ENCODE data around the gene SLC35F1. TPM values are rescaled to one million over a fixed set of nuclear protein-coding genes. Genes with fewer than 3 reads are reported as not detected.

Gene SLC35F1
- total RNA-seq, 1 donor from 2014 or later: 24.3 TPM

DNA sequence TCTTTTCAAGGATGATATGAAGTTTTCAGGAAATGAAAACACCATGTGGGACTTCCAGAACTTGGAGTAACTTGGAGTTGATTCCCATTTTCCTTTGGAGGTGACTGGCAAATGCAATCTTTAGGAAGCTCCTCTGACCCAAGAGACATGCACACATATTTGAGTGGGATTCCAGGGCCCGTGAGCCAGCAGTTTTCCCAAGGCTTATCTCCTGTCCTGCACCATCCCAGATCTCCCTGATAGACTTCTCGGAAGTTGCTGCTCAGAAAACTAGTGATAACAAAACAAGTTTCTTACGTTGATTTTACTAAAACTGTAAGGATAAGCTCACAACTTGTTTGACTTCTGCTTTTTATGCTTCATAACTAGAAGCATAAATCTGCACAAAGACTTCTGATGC lies 25.6 kb downstream of the SLC35F1 start:
- no peak for DNase-seq (ENCODE audit: low spot score)
- no peak overlapping the region for H3K4me3 ChIP-seq
- H4K20me1 ChIP-seq (ENCODE audit: low read depth): no peaks in the 10 kb centered on the region
- no peak overlapping the region for H3K4me3 Mint-ChIP-seq
- no peaks in the 10 kb centered on the region for H3K79me2 ChIP-seq (ENCODE audit: low read depth)
- no peaks in the 10 kb centered on the region for H3K36me3 ChIP-seq
- H3F3A ChIP-seq (ENCODE audit: low read depth): no peaks in the 10 kb centered on the region
- H3K4me2 ChIP-seq: no peak overlapping the region
- H3K27me3 ChIP-seq: no peaks in the 10 kb centered on the region
- H3K4me1 Mint-ChIP-seq: peaks cover 17% of the 10 kb centered on the region
- H3K9me3 ChIP-seq (ENCODE audit: low read depth): no peaks in the 10 kb centered on the region
- peaks cover 12% of the 10 kb centered on the region for H3K4me1 ChIP-seq
- H3K9ac ChIP-seq: no peak overlapping the region
- no peak overlapping the region for H3K27ac Mint-ChIP-seq
- TF ChIP-seq, protein P1, sequence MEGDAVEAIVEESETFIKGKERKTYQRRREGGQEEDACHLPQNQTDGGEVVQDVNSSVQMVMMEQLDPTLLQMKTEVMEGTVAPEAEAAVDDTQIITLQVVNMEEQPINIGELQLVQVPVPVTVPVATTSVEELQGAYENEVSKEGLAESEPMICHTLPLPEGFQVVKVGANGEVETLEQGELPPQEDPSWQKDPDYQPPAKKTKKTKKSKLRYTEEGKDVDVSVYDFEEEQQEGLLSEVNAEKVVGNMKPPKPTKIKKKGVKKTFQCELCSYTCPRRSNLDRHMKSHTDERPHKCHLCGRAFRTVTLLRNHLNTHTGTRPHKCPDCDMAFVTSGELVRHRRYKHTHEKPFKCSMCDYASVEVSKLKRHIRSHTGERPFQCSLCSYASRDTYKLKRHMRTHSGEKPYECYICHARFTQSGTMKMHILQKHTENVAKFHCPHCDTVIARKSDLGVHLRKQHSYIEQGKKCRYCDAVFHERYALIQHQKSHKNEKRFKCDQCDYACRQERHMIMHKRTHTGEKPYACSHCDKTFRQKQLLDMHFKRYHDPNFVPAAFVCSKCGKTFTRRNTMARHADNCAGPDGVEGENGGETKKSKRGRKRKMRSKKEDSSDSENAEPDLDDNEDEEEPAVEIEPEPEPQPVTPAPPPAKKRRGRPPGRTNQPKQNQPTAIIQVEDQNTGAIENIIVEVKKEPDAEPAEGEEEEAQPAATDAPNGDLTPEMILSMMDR (IDR thresholded peaks at IDR 0.05): no peak
- TF ChIP-seq EZH2 (IDR thresholded peaks at IDR 0.05) (no peak), EZH2phosphoT487 (IDR thresholded peaks at IDR 0.05) (no peak)
- no peak overlapping the region for H2AFZ ChIP-seq (replicated peaks)
- H3K27me3 Mint-ChIP-seq (ENCODE audit: insufficient read depth, low read depth): no peaks in the 10 kb centered on the region
- H3K27ac ChIP-seq: no peak overlapping the region
- H3K36me3 Mint-ChIP-seq: peaks cover 37% of the 10 kb centered on the region
- H3K9me3 Mint-ChIP-seq: peaks cover 30% of the 10 kb centered on the region

DNA sequence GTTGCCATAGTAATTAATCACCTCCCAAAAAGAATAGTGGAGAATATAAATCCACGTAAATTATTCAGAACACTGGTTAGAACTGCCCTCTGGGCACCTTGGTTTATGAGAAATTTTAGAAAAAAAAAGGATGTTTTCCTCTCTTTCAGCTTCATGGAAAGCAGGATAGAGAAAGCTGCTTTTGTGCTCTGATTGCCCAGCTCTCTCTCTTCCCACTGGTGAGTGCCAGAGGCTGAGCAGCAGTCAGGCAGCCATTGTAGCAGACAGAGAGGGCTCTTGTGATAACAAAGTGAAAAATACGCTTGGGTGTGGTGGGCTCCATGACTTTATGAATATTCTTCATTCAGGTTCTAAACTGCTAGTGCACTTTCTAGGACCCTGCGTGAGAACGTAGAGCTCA lies 26.4 kb downstream of the SLC35F1 start:
- TF ChIP-seq EZH2phosphoT487 (IDR thresholded peaks at IDR 0.05) (no peak), EZH2 (IDR thresholded peaks at IDR 0.05) (no peak)
- no peaks in the 10 kb centered on the region for H4K20me1 ChIP-seq (ENCODE audit: low read depth)
- no peaks in the 10 kb centered on the region for H3F3A ChIP-seq (ENCODE audit: low read depth)
- H3K9ac ChIP-seq: no peak overlapping the region
- DNase-seq (ENCODE audit: low spot score): no peak
- no peaks in the 10 kb centered on the region for H3K27me3 ChIP-seq
- H3K4me1 ChIP-seq: peaks cover 16% of the 10 kb centered on the region
- no peaks in the 10 kb centered on the region for H3K9me3 ChIP-seq (ENCODE audit: low read depth)
- H3K27ac Mint-ChIP-seq: peak overlapping the region; percentile 89
- no peak overlapping the region for H2AFZ ChIP-seq (replicated peaks)
- H3K9me3 Mint-ChIP-seq: peaks cover 26% of the 10 kb centered on the region
- peaks cover 2% of the 10 kb centered on the region for H3K27me3 Mint-ChIP-seq (ENCODE audit: insufficient read depth, low read depth)
- H3K4me1 Mint-ChIP-seq: peaks cover 20% of the 10 kb centered on the region
- H3K79me2 ChIP-seq (ENCODE audit: low read depth): no peaks in the 10 kb centered on the region
- H3K27ac ChIP-seq: no peak overlapping the region
- H3K4me3 Mint-ChIP-seq: peak overlapping the region; percentile 36
- H3K4me2 ChIP-seq: no peak overlapping the region
- H3K4me3 ChIP-seq: no peak overlapping the region
- peaks cover 34% of the 10 kb centered on the region for H3K36me3 Mint-ChIP-seq
- no peaks in the 10 kb centered on the region for H3K36me3 ChIP-seq

DNA sequence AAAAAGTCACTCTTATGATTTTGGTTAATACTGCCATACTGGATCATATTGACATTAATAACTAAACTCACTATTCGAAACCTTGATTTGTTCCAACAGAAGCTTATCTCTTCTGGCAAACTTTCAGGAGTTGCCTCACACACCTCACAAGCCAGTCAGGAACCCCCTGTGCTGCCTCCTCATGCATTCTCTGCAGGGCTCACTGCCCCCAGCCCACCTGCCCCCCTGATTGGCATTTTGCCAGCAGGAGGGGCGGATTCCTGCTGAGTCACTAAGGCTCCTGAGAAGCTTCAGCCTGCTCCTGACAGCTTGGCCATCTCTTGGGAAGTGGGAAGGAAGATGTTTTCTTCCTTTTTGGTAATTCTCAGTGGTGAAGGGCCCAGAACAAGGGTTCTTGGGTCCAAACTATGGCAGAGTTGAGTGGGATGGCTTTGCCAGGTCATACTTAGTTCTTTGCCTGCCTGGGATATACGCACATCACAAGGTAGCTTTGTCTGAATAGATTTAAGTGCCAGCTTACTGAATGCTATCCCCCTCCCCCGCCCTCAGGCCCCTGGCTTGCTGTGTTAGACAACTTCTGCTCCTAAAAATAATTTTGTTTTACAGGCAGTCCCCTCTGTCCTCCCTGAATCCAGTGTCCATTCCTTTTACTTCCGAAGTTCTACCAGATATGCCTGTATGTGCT lies 31.4 kb downstream of the SLC35F1 start:
- H2AFZ ChIP-seq (replicated peaks): no peak overlapping the region
- H3F3A ChIP-seq (ENCODE audit: low read depth): no peaks in the 10 kb centered on the region
- no peak overlapping the region for H3K4me3 ChIP-seq
- no peak for DNase-seq (ENCODE audit: low spot score)
- Mint-ChIP-seq H3K36me3 (peaks cover 36% of the 10 kb centered on the region), H3K27ac (no peak overlapping the region), H3K9me3 (peaks cover 21% of the 10 kb centered on the region), H3K27me3 (ENCODE audit: insufficient read depth, low read depth) (peaks cover 2% of the 10 kb centered on the region), H3K4me3 (no peak overlapping the region), H3K4me1 (peaks cover 13% of the 10 kb centered on the region)
- no peak overlapping the region for H3K27ac ChIP-seq
- no peaks in the 10 kb centered on the region for H4K20me1 ChIP-seq (ENCODE audit: low read depth)
- H3K9ac ChIP-seq: no peak overlapping the region
- H3K9me3 ChIP-seq (ENCODE audit: low read depth): no peaks in the 10 kb centered on the region
- peaks cover 16% of the 10 kb centered on the region for H3K4me1 ChIP-seq
- no peaks in the 10 kb centered on the region for H3K27me3 ChIP-seq
- H3K36me3 ChIP-seq: no peaks in the 10 kb centered on the region
- H3K4me2 ChIP-seq: peak overlapping the region; percentile 39
- TF ChIP-seq, protein P1 (IDR thresholded peaks at IDR 0.05): no peak
- TF ChIP-seq EZH2 (IDR thresholded peaks at IDR 0.05) (no peak), EZH2phosphoT487 (IDR thresholded peaks at IDR 0.05) (no peak)
- H3K79me2 ChIP-seq (ENCODE audit: low read depth): no peaks in the 10 kb centered on the region

DNA sequence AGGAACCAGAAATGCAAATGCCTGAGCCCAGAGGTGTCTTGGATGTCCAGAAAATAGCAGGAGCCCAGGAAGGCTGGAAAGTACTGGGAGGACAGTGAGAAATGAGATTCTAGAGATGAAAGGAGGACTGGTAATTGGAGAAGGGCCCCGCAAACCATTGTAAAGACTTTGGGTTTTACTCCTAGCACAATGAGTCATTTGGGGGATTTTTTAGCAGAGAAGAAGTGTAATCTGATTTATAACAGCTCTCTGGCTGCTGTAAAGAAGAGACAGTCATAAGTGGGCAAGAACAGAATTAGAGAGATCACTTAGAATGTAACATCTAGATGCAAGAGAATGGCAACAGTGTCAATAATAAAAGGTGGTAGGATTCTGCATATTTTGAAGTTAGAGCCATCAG lies 40.2 kb downstream of the SLC35F1 start:
- H3K27ac Mint-ChIP-seq: no peak overlapping the region
- H3K4me1 Mint-ChIP-seq: peaks cover 28% of the 10 kb centered on the region
- H2AFZ ChIP-seq (replicated peaks): no peak overlapping the region
- no peaks in the 10 kb centered on the region for H3K79me2 ChIP-seq (ENCODE audit: low read depth)
- H3K4me3 Mint-ChIP-seq: no peak overlapping the region
- H3K9me3 Mint-ChIP-seq: peaks cover 9% of the 10 kb centered on the region
- H3K27me3 ChIP-seq: no peaks in the 10 kb centered on the region
- H3K27ac ChIP-seq: no peak overlapping the region
- peaks cover 19% of the 10 kb centered on the region for H3K36me3 Mint-ChIP-seq
- peaks cover 12% of the 10 kb centered on the region for H3F3A ChIP-seq (ENCODE audit: low read depth)
- no peaks in the 10 kb centered on the region for H3K27me3 Mint-ChIP-seq (ENCODE audit: insufficient read depth, low read depth)
- peak overlapping the region; percentile 23 for H3K4me2 ChIP-seq
- H3K4me1 ChIP-seq: peaks cover 21% of the 10 kb centered on the region
- H4K20me1 ChIP-seq (ENCODE audit: low read depth): peaks cover 15% of the 10 kb centered on the region
- H3K36me3 ChIP-seq: no peaks in the 10 kb centered on the region
- no peak overlapping the region for H3K4me3 ChIP-seq
- no peak overlapping the region for H3K9ac ChIP-seq
- TF ChIP-seq, protein P1 (IDR thresholded peaks at IDR 0.05): no peak
- TF ChIP-seq EZH2phosphoT487 (IDR thresholded peaks at IDR 0.05) (no peak), EZH2 (IDR thresholded peaks at IDR 0.05) (no peak)
- H3K9me3 ChIP-seq (ENCODE audit: low read depth): no peaks in the 10 kb centered on the region
- no peak for DNase-seq (ENCODE audit: low spot score)
